Bone marrow (tissue), 2 donors: ENCODE measurements around the gene SMG7.

ENCODE experiments used
- DNase-seq, 2 donors: peaks; one replicate each; lab custom pipeline; 2025; lab: John Stamatoyannopoulos, UW

Gene SMG7

DNA sequence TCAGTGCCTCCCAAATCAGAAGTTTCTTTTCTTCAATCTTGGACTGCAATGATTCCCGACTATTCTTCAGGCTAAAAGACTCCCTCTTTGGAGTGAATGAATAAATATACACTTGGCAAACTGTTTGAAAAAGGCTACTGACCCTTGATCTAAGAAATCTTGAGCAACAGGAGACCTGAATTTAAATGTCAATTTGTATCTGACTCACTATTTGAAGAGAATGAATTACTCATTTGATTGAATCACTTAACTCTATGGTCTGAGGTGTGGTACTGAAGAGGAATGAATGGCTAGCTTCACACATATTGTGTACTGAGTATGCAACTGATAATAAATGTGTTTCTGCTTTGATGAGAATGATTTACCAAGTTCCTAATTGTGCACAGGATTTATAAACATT, 4.6 kb upstream of the SMG7 start:
- DNase-seq, result no peak

DNA sequence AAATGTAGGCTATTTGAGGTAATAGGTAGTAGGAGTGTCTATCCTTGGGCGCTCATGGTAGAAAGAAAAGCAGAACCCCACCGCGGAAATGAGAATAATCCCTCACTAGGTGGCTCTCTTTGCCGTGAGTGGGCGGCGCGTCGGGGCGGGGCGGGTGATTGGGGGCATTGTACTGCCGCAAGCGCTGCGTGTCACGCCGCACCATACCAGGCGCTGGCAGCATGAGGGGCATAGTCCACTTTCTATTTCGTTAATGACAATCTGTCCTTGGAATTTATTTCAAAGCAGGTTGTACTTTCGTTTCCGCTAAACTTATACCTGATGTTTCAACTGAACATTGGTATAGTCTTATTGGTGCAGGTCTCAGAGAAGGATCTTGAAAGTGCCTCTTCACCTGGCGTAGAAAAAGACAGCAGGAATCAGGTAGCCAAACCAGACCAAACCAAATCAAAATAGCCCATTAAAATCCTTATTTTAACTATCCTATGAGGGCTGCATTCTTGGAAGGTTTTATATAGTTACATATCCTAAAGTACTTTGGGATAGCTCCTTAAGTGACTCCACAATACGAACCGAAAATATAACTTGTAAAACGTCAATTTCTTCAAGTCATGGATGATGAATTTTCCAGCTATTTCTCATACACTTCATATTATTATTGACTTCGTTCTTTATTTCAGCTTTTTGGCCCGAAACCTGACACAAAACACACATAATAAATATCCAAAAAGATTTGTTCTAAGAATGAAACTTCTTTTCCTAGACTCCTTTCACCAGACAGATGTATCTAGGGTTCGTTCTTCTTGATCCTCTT, 1.9 kb upstream of the SMG7 start:
- peak; percentile 50 to 78 for DNase-seq

DNA sequence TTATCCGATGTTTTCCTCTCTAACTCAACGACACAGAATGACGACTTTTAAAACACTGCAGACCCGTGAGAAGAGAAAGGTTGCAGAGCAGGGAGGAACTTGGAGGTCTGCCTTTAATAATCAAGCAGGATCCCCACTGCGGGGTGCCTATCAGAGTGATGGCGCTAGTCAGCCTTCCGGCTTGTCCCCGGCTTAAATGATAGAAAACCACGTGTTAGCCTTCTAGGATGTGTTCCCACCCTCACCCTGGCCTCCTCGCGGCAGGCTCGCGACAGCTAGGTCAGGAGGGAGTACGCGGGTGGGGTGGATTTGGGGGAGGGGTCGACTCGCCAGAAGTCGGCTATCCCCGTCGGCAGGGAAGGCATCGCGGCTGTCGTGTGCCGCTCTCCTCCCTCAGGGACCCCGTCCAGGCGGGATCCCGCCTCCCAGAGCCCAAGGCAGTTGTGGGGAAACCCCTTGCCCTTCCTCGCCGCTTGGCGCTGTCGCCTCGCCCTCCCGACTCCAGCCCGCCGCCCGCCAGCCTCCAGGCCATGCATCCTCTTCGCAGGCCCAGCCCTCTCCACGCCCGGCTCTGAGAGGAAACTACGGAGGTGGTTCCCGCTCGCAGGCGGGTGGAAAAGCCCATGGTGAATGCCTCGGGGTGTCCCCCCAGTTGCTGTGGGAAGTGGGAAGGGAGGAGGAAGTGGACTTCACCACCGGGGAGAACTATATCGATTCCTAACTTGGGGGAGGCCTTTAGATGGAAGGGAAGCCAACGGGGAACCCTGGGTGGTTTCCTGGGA, 1.1 kb upstream of the SMG7 start:
- DNase-seq, result peak; percentile 60 to 96

DNA sequence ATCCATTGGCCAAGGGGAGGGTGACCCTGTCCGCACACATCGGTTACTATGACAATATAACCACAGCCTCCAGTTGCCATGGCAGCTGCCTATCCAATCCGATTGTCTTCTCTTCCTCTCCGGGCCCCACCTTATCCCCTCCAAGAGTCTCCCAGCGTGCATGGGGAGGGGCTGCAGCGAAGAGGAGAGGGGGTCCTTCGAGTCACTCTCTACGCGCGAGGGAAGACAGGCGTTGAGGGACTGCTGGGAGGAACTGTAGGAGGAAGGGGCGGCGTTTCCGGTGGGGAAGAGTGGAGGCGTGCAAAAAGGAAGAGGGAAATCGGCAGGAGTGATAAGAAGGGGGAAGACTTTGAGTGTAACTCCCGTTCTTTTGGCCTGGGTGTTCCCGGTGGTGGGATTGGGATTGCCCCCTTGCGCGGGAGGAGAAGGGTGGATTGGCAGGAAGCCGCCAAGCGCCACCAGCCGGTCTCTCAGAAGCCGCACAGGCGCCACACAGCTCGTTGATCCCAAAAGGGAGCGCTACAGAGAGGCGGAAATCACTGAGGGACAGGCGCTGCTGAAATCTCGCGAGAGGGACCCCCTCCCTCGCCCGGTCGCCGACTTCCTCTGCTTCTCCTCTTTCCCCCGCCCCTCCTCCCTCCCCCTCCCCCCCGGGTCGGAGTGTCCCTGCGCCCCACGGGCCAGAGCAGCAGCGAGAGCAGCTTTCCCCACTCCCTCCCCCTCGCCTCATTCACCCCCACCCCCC, 384 bp upstream of the SMG7 start:
- peak; percentile 95 to 99 for DNase-seq

DNA sequence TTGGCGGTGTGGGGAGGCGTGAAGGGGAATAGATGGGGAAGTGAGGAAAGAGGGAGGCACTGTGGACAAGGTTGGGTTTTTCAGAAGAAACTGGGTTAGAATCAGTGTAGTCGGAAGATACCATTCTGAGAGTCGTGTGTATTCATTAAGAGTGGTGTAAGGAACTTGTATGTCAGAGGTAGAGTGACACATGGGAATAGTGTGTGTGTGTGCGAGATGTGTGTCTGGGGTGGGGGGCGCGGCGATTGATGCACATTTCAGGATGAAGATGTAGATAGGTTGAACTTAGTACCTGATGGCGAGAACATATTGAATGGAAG, 878 bp downstream of the SMG7 start:
- DNase-seq, result no peak

DNA sequence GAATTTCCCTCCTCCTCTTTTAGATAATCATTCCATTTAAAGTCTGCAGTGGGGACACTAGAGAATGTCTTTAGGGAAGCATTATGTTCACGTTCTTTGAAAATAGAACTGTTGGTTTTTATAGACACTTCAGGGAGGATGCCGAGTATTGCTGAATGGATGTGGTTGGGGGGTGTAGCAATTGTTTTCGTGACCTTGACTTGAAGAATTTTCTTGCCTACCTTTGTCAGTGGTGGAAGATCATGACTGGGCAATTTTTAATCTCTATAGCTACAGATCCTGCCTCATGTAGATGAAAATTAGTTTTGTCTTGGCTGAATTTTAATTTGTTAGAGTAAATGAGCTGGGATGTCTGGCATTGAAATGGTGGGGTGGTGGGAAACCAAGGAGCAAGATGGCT, 3.8 kb downstream of the SMG7 start:
- no peak for DNase-seq

DNA sequence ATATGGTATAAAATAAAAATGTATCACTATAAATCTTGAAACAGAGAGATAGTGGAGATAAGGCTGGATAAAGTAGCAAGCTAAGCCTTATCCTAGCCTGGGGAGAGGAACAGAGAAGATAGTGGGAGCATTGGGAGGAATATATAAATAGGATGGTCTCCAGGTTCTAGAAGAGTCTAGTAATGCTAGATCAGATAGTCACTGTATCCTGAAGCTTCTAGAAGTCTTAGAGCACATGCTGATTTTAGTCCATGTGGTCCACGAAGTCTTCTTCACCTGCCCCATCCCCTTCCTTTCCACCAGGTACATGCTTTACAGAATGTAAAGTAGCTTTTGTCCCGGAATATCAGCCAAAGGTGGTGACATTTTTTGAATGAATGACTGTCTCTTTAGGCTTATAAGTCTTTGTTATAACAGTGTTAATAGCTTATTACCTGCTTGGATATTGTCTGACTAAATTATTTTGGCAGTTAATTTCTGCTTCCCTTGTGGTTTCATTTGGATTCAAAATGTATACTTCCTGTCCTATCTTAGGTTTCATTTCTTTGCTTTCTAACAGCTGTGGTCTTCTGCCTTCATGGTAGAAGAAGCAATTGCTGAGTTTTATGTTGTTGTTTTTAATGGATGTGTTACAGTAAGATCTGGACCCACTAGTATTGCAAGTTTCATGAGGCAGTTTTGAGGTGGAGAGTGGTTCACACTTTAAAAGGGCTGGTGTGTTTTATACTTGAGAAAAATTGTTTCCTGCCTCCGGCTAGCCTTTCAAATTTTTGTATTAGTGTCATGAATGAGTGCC, 5.9 kb downstream of the SMG7 start:
- peak in 1 of 2 donors; percentile 27 for DNase-seq

DNA sequence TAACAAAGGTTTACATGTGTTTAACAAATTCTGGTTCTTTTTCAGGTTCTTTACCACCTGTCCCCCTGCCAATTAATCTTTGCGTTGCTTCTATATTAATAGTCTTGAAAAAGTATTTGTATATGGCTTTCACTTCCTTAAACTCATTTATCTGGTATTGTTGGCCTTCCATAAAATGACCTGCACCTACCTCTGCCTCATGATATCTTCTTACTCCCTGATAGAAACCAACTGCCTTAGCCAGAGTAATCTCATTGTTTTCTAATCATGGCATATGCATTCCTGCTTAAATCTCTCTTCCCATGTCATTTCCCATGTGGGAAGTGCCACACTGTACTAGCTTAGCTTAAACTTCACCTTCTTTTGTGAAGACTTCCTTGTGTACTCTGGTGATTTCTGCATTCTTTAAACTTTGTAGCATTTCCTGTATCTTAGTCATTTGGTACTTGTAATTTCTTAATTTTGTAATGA, 8.7 kb downstream of the SMG7 start:
- peak in 1 of 2 donors; percentile 32 for DNase-seq

DNA sequence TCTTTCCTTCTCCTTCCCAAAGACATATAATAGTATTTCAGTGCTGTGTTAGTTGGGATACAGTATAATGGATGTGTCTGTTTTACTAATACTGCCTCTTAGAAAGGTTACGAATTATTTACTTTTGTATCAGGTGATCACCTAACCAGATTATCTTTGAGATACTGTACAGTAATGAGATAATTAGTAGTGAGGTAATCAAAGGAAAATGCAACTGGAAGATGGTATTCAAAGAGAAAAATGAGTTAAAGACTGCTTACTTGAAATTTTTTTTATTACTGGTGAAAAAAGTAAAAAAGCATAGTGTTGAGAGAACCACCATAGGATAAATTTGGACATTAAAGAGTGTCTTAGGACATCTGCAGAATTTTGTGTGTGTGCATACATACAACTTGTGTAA, 10.9 kb downstream of the SMG7 start:
- no peak for DNase-seq

DNA sequence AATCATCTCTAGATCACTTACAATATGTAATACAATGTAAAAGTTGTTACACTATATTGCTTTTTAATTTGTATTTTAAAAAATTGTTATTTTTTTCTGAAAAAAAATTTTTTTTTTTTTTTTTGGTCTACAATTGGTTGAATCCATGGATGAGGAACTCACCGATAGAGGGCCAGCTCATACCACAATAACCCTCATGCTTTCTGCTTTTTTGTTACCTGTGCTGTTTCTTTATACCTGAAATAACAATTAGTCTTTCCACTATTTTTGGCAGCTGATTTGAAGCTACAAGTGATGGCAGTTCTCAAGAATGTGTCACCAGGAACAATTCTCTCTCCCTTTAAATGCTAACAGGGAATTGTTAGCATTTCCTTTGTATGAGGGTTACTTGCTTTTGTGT, 12.0 kb downstream of the SMG7 start:
- no peak for DNase-seq

DNA sequence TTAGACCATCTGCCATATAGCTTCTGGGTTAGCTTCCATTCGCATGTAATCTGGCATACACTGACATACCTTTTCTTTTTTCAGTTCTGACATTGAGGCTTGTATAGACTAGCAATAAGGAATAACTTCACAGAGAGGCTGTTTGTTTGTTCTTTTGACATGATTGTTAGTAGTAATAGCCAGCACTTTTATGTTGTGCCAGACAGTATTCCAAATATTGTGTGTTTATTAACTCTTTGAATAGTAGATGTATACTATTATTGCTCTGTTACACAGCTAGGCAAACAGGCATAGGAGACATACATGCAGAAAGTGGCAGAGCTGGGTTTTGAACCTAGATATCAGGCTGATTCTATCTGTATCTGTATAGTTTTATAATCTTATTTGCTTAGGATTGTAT, 12.6 kb downstream of the SMG7 start:
- DNase-seq, result no peak

DNA sequence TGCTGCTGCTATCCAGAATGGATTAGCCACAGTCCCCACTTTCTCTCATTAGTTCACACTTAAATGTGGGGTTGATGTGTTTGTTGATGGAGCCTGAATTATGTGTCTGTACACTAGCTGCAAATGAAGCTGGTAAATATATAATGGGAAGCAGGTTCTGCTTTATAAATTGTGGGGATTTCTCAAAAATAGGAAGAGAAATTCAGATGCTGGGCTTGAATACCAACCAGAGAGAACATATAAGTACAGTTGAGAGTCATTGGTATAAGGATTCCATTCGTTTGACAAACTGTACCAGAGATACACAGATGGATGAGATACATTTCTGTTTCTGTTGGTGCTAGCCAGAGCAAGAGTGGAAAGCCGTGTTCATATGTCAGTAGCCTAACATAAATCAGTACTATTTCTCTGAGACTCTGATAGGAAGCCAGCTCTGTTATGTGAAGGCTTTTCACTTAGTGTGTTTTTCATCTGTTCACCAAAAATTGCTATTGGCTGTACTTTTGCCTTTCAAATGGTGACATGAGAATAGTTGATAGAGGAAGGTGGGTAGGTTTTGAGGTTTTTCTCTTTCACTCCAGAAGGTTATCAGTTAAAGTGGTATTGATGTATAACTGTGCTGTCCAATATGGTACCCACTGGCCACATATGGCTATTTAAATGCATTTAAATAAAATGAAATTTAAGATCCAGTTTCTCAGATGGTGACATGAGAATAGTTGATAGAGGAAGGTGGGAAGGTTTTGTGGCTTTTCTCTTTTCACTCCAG, 15.6 kb downstream of the SMG7 start:
- no peak for DNase-seq

DNA sequence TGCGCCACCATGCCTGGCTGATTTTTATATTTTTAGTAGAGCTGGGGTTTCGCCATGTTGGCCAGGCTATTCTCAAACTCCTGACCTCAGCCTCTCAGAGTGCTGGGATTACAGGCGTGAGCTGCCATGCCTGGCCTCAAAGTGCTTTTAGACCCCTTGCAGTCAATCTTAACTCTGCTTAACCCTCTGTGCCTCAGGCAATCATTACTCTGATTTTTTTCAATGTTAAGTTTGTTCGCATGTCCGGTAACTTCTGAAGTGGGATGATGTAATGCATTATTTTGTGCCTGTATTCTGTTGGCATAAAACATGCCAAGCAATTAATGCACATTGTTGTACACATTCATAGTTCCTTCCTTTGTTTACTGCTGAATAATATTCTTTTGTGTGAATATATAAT, 18.6 kb downstream of the SMG7 start:
- no peak for DNase-seq

DNA sequence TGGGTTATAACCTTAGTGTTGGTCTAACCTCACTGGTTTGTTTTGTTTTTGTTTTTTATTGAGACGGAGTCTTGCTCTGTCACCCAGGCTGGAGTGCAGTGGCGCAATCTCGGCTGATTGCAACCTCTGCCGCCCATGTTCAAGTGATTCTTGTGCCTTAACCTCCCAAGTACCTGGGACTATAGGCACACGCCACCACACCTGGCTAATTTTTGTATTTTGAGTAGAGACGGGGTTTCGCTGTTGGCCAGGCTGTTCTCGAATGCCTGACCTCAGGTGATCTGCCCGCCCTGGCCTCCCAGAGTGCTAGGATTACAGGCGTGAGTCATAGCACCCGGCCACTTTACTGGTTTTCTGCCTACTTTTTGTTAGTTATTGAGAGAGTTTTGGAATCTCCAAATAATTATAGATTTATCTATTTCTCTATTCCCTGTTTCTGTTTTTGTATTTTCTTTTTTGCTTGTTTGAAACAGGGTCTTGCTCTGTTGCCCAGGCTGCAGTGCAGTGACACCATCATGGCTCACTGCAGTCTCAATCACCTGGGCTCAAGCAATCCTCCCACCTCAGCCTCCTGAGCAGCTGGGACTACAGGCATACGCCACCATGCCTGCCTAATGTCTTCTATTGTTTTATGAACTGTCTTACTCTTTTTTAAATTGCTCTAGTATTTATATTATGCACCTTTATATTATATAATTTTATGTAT, 21.4 kb downstream of the SMG7 start:
- DNase-seq, result no peak

DNA sequence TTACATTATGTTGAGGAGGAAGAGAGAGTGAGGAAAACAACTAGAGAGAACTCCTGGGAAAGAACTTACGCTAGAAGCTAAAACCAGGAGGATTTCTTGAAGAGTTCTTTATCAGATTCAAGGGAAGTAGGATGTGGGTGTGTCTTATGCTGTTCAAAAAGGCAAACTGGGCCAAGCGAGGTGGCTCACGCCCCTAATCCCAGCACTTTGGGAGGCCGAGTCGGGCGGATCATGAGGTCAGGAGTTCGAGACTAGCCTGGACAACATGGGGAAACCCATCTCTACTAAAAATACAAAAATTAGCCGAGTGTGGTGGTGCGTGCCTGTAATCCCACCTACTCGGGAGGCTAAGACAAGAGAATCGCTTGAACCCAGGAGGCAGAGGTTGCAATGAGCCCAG, 23.1 kb downstream of the SMG7 start:
- DNase-seq, result no peak

DNA sequence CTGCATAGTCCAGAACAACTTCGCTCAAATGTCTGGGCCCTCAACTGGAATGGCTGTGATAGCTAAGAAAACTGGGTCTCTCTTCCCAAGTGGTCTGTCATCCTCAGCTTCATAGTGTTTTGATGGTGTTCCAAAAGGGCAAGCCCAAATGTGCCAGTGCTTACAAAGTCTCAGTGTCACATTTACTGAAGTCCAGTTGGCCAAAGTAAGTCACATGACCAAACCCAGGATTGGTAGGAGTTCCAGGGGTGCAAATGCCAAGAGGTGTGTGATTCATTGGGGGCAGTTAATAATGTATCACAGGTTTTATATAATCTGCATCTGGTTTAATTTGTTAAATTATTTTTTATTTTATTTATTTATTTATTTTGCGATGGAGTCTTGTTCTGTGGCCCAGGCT, 24.9 kb downstream of the SMG7 start:
- DNase-seq, result no peak

DNA sequence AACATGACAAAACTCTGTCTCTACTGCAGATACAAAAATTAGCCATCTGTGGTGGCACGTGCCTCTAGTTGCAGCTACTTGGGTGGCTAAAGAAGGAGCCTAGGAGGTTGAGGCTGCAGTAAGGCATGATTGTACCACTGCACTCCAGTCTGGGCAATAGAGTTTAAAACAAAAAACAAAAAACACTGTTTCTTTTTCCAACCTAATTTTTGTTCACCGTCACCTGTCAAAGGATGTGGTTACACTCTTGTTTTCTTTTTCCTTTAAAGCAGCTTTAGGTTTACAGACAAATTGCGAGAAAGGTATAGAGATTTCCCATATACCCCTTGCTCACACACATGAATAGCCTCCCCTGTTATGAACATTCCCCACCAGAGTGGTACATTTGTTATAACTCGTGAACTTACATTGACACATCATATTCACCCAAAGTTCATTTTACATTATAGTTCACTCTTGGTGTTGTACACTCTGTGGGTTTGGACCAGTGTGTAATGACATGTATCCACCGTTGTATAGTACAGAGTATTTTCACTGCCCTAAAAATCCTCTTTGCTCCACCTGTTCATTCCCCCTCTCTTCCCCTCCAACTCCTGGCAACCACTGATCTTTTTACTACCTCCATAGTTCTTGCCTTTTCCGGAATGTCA, 26.2 kb downstream of the SMG7 start:
- no peak for DNase-seq

DNA sequence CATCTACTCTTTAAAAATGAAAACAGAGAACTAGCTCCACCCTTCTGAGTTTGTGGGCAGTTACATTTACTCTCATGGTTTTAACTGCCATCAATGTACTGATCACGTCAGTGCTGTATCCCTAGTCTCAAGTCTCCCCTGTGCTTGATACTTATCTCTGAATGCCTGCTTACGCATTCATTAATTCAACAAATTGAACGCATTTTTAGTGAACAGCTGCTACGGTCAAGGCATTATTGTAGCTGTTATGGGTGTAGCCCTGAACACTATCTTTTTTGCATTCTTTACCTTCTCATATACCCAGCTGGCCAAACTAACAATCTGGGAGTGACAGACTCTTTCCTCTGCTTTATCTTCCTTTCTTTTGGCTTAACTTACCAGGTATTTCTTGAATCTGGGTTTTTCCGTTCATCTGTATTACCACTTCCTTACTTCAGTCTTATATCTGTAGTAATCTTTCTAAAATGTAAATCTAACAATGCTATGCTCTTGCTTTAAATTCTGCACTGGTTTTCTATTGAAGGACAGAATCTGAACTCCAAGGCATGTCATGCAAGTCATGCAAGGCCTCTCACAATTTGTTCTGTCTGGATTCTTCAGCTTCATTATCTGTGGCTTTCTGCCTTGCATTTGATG, 33.3 kb downstream of the SMG7 start:
- no peak for DNase-seq

DNA sequence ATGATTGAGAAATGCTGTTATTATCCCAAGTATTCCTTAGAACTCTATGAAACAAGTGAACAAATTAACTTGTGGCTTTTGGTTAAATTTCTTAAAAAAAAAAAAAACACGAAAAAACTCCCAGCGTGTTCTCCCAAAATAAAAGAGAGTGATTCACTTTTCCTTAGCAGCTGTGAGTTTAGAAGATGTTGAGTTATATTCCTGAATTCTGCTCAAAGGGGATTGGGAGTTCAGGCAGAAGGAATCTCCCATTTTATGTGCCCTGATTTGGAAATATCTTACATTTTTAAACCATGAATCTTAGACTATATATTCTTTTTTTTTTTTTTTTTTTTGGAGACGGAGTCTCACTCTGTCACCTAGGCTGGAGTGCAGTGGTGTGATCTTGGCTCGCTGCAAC, 34.3 kb downstream of the SMG7 start:
- DNase-seq, result no peak

DNA sequence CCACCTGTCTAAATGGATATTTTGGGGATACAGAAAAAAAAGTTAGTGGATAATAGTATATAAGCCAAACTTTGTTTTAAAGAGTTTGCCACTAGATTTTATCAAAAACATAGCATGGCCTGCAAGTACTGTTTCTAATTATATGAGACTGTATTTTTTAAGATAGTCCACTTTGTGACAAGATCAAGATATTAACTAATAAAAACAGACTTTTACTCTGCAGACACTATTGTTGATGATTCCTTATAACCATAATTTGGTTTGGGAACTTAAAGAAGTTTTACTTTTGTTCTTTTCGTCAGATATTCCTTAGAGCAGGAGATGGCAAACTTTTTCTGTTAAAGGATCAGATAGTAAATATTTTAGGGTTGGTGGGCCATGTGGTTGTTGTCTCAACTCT, 36.4 kb downstream of the SMG7 start:
- no peak for DNase-seq
